Epithelial cell of esophagus (primary cell): Measurements from ENCODE around the gene TMEM169.

ENCODE experiments used
- DNase-seq: peaks from one replicate; pipeline ENCODE4 v3.0.0; 2010; ENCODE audit warnings: low read depth
- H3K4me3 ChIP-seq: 2 replicates; pipeline ENCODE4 v1.5.1; 2011; ENCODE audit warnings: mild to moderate bottlenecking, low read length, control low read depth
- TF ChIP-seq, protein P1 (sequence below): IDR thresholded peaks from 2 replicates; pipeline ENCODE4 v1.5.1; 2011; ENCODE audit warnings: low read depth, mild to moderate bottlenecking, low read length, control low read depth, inconsistent platforms; ENCODE audit not compliant: insufficient read depth; ENCODE audit errors: missing control alignments

TMEM169 gene

GRCh38 chr2:216070195-216070594 lies 11.5 kb upstream of the TMEM169 start:
- TF ChIP-seq, protein P1, sequence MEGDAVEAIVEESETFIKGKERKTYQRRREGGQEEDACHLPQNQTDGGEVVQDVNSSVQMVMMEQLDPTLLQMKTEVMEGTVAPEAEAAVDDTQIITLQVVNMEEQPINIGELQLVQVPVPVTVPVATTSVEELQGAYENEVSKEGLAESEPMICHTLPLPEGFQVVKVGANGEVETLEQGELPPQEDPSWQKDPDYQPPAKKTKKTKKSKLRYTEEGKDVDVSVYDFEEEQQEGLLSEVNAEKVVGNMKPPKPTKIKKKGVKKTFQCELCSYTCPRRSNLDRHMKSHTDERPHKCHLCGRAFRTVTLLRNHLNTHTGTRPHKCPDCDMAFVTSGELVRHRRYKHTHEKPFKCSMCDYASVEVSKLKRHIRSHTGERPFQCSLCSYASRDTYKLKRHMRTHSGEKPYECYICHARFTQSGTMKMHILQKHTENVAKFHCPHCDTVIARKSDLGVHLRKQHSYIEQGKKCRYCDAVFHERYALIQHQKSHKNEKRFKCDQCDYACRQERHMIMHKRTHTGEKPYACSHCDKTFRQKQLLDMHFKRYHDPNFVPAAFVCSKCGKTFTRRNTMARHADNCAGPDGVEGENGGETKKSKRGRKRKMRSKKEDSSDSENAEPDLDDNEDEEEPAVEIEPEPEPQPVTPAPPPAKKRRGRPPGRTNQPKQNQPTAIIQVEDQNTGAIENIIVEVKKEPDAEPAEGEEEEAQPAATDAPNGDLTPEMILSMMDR: no peak
- DNase-seq: no peak
- no peak overlapping the region for H3K4me3 ChIP-seq

GRCh38 chr2:216071111-216071851 lies 10.4 kb upstream of the TMEM169 start:
- H3K4me3 ChIP-seq: no peak overlapping the region
- DNase-seq: no peak
- TF ChIP-seq, protein P1: no peak

- DNase-seq: no peak
- no peak overlapping the region for H3K4me3 ChIP-seq
- TF ChIP-seq, protein P1: no peak
Observed at GRCh38 chr2:216072473-216072872, 9.2 kb upstream of the TMEM169 start.

- DNase-seq: no peak
- TF ChIP-seq, protein P1: no peak
- H3K4me3 ChIP-seq: no peak overlapping the region
Observed at GRCh38 chr2:216073773-216074172, 7.9 kb upstream of the TMEM169 start.

DNA sequence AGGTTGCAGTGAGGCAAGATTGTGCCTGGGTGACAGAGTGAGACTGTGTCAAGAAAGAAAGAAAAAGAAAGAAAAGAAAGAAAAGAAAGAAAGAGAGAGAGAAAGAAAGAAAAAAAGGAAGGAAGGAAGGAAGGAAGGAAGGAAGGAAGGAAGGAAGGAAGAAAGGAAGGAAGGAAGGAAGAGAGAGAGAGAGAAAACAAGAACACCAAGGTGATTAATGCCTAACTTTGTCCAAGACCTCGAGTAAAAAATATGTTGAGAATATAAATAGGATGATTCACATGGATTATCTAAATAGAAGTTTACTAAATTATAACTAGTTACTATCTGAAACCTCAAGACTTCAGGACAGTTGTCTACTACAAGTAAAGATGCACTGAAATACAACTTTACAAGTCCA lies 7.3 kb upstream of the TMEM169 start:
- TF ChIP-seq, protein P1: no peak
- no peak for DNase-seq
- H3K4me3 ChIP-seq: no peak overlapping the region

GRCh38 chr2:216074794-216075193 lies 6.9 kb upstream of the TMEM169 start:
- DNase-seq: no peak
- H3K4me3 ChIP-seq: no peak overlapping the region
- TF ChIP-seq, protein P1: no peak

- no peak overlapping the region for H3K4me3 ChIP-seq
- no peak for DNase-seq
- TF ChIP-seq, protein P1: no peak
Observed at GRCh38 chr2:216075510-216076485, 5.9 kb upstream of the TMEM169 start.
